Measurements from ENCODE around the gene TAP2.

Gene TAP2

DNA sequence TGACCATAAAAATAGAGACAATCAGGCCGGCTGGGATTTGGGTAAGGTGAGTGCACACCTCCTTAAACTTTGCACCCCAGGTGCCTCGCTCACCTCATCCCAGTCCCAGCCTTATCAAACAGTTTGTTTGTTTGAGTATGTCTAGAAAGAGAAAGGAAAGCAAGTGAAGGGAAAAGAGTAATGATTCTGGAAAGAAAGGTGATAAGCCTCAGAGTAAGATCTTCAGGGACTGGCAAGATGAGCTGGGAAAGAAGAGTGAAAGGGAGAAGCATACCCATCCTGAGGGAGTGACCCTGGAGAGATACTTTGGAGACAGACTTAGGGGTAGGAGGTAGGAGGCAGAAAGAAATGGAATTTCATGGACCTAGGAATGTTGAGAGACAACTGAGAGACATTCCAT, 1.7 kb downstream of the TAP2 start:
- H3K4me2 ChIP-seq (ENCODE audit: low read length): no peak overlapping the region
- no peaks in the 10 kb centered on the region for H3K79me2 ChIP-seq (ENCODE audit: control insufficient read depth, insufficient read depth, low read length)
- DNase-seq: no peak
- H3K4me3 ChIP-seq (ENCODE audit: low read length): no peak overlapping the region
- no peaks in the 10 kb centered on the region for H3K36me3 ChIP-seq (ENCODE audit: control insufficient read depth, insufficient read depth, low read length)
- no peak overlapping the region for H2AK5ac ChIP-seq (ENCODE audit: low read length)
- H3K27me3 ChIP-seq (ENCODE audit: insufficient read depth, low read length, poor library complexity): no peaks in the 10 kb centered on the region
- H2BK120ac ChIP-seq (ENCODE audit: low read depth, low read length): no peak overlapping the region
- no peak overlapping the region for H3K4ac ChIP-seq (ENCODE audit: low read depth, low read length)
- H2BK15ac ChIP-seq (replicated peaks; ENCODE audit: low read depth): no peak overlapping the region
- H4K5ac ChIP-seq (ENCODE audit: low read length): no peak overlapping the region
- no peak overlapping the region for H4K8ac ChIP-seq (ENCODE audit: low read depth, low read length)
- H3K79me1 ChIP-seq (ENCODE audit: low read length): no peaks in the 10 kb centered on the region
- H3K27ac ChIP-seq (ENCODE audit: low read depth, low read length): no peak overlapping the region
- no peak overlapping the region for H2BK5ac ChIP-seq (ENCODE audit: low read length)
- H3K56ac ChIP-seq (ENCODE audit: low read length): no peak overlapping the region
- H3K9ac ChIP-seq (ENCODE audit: low read length): no peak overlapping the region
- H3K18ac ChIP-seq (ENCODE audit: low read length): no peak overlapping the region
- no peaks in the 10 kb centered on the region for H3K4me1 ChIP-seq (ENCODE audit: control insufficient read depth, low read depth, low read length)
- WGBS (ENCODE audit: extremely low coverage, insufficient coverage, low lambda C conversion rate): no CpG with 5 or more reads among the region's 2 CpGs
- H3K23ac ChIP-seq (ENCODE audit: low read length): no peak overlapping the region

DNA sequence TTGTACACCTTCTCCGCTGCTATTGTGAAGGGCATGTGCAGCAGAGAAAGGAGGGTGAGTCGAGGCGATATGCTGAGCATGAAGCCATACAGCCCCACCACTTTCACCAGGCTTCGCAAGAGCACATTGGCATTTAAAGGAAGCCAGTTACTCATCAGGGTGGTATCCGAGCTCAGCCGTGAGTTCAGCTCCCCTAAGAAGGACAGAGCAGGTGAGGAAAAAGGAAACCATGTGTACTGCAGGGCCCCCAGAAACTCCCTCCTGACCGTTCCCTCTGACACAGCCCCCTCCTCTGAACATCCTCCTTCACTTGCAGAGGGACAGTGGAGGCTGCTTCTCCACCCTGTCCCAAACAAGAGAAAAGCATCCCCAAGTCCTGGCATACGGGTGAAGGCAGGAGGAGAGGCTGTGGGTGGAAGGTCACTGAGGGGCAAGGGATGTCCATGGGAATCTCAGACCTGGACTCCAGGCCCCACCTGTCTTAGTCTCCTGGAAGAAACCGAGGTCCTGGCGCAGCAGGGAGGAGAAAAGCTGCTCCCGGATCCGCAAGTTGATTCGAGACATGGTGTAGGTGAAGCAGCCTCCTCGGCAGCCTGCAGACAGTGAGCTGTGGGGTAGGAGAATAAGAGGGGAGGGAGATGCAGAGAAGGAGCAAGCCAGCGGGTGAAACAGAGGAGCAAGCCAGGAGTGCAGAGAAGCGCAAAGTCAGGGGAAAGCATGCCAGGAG, 3.2 kb downstream of the TAP2 start:
- H2AK5ac ChIP-seq (ENCODE audit: low read length): no peak overlapping the region
- H2BK120ac ChIP-seq (ENCODE audit: low read depth, low read length): no peak overlapping the region
- no peak overlapping the region for H3K56ac ChIP-seq (ENCODE audit: low read length)
- no peak overlapping the region for H3K4ac ChIP-seq (ENCODE audit: low read depth, low read length)
- no peak overlapping the region for H3K23ac ChIP-seq (ENCODE audit: low read length)
- no peak overlapping the region for H3K4me3 ChIP-seq (ENCODE audit: low read length)
- H4K5ac ChIP-seq (ENCODE audit: low read length): no peak overlapping the region
- no peaks in the 10 kb centered on the region for H3K36me3 ChIP-seq (ENCODE audit: control insufficient read depth, insufficient read depth, low read length)
- DNase-seq: no peak
- no peak overlapping the region for H3K9ac ChIP-seq (ENCODE audit: low read length)
- H3K27me3 ChIP-seq (ENCODE audit: insufficient read depth, low read length, poor library complexity): no peaks in the 10 kb centered on the region
- whole genome bisulfite sequencing (ENCODE audit: extremely low coverage, insufficient coverage, low lambda C conversion rate): no CpG with 5 or more reads among the region's 16 CpGs
- no peaks in the 10 kb centered on the region for H3K4me1 ChIP-seq (ENCODE audit: control insufficient read depth, low read depth, low read length)
- no peak overlapping the region for H3K4me2 ChIP-seq (ENCODE audit: low read length)
- H3K27ac ChIP-seq (ENCODE audit: low read depth, low read length): no peak overlapping the region
- H3K79me2 ChIP-seq (ENCODE audit: control insufficient read depth, insufficient read depth, low read length): no peaks in the 10 kb centered on the region
- no peak overlapping the region for H4K8ac ChIP-seq (ENCODE audit: low read depth, low read length)
- H3K18ac ChIP-seq (ENCODE audit: low read length): no peak overlapping the region
- no peak overlapping the region for H2BK5ac ChIP-seq (ENCODE audit: low read length)
- no peaks in the 10 kb centered on the region for H3K79me1 ChIP-seq (ENCODE audit: low read length)
- no peak overlapping the region for H2BK15ac ChIP-seq (replicated peaks; ENCODE audit: low read depth)

DNA sequence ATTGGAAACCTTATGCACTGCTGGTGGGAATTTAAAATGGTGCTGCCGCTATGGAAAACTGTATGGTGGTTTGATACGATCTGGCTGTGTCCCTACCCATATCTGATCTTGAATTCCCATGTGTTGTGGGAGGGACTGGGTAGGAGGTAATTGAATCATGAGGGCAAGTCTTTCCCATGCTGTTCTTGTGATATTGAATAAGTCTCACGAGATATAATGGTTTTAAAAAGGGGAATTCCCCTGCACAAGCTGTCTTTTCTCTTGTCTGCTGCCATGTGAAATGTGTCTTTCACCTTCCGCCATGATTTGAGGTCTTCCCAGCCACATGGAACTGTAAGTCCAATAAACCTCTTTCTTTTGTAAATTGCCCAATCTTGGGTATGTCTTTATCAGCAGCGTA, 4.9 kb downstream of the TAP2 start:
- Histone ChIP-seq H2BK5ac (ENCODE audit: low read length) (no peak overlapping the region), H3K23ac (ENCODE audit: low read length) (no peak overlapping the region), H3K56ac (ENCODE audit: low read length) (no peak overlapping the region), H3K79me2 (ENCODE audit: control insufficient read depth, insufficient read depth, low read length) (no peaks in the 10 kb centered on the region), H2BK15ac (replicated peaks; ENCODE audit: low read depth) (no peak overlapping the region), H3K79me1 (ENCODE audit: low read length) (no peaks in the 10 kb centered on the region), H3K36me3 (ENCODE audit: control insufficient read depth, insufficient read depth, low read length) (no peaks in the 10 kb centered on the region), H3K4me1 (ENCODE audit: control insufficient read depth, low read depth, low read length) (no peaks in the 10 kb centered on the region), H4K5ac (ENCODE audit: low read length) (no peak overlapping the region), H3K27me3 (ENCODE audit: insufficient read depth, low read length, poor library complexity) (no peaks in the 10 kb centered on the region), H2BK120ac (ENCODE audit: low read depth, low read length) (no peak overlapping the region), H3K27ac (ENCODE audit: low read depth, low read length) (no peak overlapping the region), H3K9ac (ENCODE audit: low read length) (no peak overlapping the region), H3K4ac (ENCODE audit: low read depth, low read length) (no peak overlapping the region), H3K18ac (ENCODE audit: low read length) (no peak overlapping the region), H3K4me3 (ENCODE audit: low read length) (no peak overlapping the region), H3K4me2 (ENCODE audit: low read length) (no peak overlapping the region), H2AK5ac (ENCODE audit: low read length) (no peak overlapping the region), H4K8ac (ENCODE audit: low read depth, low read length) (no peak overlapping the region)
- no peak for DNase-seq
- WGBS (ENCODE audit: extremely low coverage, insufficient coverage, low lambda C conversion rate): no CpG with 5 or more reads among the region's 5 CpGs

DNA sequence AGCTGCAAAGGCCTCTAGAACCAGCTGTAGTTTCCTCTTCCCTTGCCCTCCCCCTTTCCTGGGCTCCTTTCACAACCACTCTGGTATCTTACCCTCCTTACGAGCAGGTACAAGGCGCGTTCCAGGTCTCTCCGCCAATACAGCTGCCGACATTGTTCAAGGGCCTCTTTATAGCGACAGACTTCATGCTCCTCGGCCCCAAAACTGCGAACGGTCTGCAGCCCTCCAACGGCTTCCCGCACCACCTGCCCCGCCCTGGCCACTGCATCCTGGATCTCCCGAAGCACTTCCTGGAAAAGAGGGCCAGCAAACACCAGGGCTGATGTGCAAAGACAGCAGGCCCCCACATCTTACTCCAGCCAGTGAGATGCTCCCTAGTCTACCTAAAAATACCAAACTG, 6.0 kb downstream of the TAP2 start:
- Histone ChIP-seq H4K8ac (ENCODE audit: low read depth, low read length) (no peak overlapping the region), H2AK5ac (ENCODE audit: low read length) (no peak overlapping the region), H3K23ac (ENCODE audit: low read length) (no peak overlapping the region), H3K9ac (ENCODE audit: low read length) (no peak overlapping the region), H2BK5ac (ENCODE audit: low read length) (no peak overlapping the region), H2BK120ac (ENCODE audit: low read depth, low read length) (no peak overlapping the region), H3K4me2 (ENCODE audit: low read length) (no peak overlapping the region), H4K5ac (ENCODE audit: low read length) (no peak overlapping the region), H3K4me3 (ENCODE audit: low read length) (no peak overlapping the region), H3K56ac (ENCODE audit: low read length) (no peak overlapping the region), H3K36me3 (ENCODE audit: control insufficient read depth, insufficient read depth, low read length) (no peaks in the 10 kb centered on the region), H3K79me1 (ENCODE audit: low read length) (no peaks in the 10 kb centered on the region), H3K4ac (ENCODE audit: low read depth, low read length) (no peak overlapping the region), H3K79me2 (ENCODE audit: control insufficient read depth, insufficient read depth, low read length) (no peaks in the 10 kb centered on the region), H2BK15ac (replicated peaks; ENCODE audit: low read depth) (no peak overlapping the region), H3K27me3 (ENCODE audit: insufficient read depth, low read length, poor library complexity) (no peaks in the 10 kb centered on the region), H3K27ac (ENCODE audit: low read depth, low read length) (no peak overlapping the region), H3K4me1 (ENCODE audit: control insufficient read depth, low read depth, low read length) (no peaks in the 10 kb centered on the region), H3K18ac (ENCODE audit: low read length) (no peak overlapping the region)
- no peak for DNase-seq
- no CpG with 5 or more reads among the region's 13 CpGs for WGBS (ENCODE audit: extremely low coverage, insufficient coverage, low lambda C conversion rate)

DNA sequence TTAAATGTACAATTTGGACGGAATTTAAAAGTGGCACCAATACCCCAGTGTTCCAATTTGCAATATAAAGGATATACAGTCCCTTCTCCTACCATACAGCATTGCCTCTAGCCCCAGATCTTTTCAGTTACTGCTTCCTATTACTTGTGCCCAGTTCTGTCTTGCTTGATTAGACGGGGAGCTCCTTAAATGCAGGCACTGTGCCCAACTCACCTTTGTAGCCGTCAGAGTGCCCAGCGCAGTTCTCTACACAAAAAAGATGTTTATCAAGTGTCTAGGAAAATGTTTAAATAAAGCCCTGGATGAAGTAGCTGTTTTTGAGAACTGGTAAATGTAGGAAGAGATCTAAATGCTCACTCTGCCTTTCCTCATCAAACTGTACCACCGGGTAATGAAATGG, 7.6 kb downstream of the TAP2 start:
- Histone ChIP-seq H3K79me2 (ENCODE audit: control insufficient read depth, insufficient read depth, low read length) (no peaks in the 10 kb centered on the region), H3K79me1 (ENCODE audit: low read length) (no peaks in the 10 kb centered on the region), H2BK5ac (ENCODE audit: low read length) (no peak overlapping the region), H4K8ac (ENCODE audit: low read depth, low read length) (no peak overlapping the region), H3K27ac (ENCODE audit: low read depth, low read length) (no peak overlapping the region), H3K4ac (ENCODE audit: low read depth, low read length) (no peak overlapping the region), H3K23ac (ENCODE audit: low read length) (no peak overlapping the region), H3K56ac (ENCODE audit: low read length) (no peak overlapping the region), H2BK15ac (replicated peaks; ENCODE audit: low read depth) (no peak overlapping the region), H3K18ac (ENCODE audit: low read length) (no peak overlapping the region), H2BK120ac (ENCODE audit: low read depth, low read length) (no peak overlapping the region), H2AK5ac (ENCODE audit: low read length) (no peak overlapping the region), H3K9ac (ENCODE audit: low read length) (no peak overlapping the region), H3K4me3 (ENCODE audit: low read length) (no peak overlapping the region), H3K36me3 (ENCODE audit: control insufficient read depth, insufficient read depth, low read length) (no peaks in the 10 kb centered on the region), H3K4me1 (ENCODE audit: control insufficient read depth, low read depth, low read length) (no peaks in the 10 kb centered on the region), H3K27me3 (ENCODE audit: insufficient read depth, low read length, poor library complexity) (no peaks in the 10 kb centered on the region), H3K4me2 (ENCODE audit: low read length) (no peak overlapping the region), H4K5ac (ENCODE audit: low read length) (no peak overlapping the region)
- DNase-seq: no peak
- WGBS (ENCODE audit: extremely low coverage, insufficient coverage, low lambda C conversion rate): no CpG with 5 or more reads among the region's 5 CpGs

DNA sequence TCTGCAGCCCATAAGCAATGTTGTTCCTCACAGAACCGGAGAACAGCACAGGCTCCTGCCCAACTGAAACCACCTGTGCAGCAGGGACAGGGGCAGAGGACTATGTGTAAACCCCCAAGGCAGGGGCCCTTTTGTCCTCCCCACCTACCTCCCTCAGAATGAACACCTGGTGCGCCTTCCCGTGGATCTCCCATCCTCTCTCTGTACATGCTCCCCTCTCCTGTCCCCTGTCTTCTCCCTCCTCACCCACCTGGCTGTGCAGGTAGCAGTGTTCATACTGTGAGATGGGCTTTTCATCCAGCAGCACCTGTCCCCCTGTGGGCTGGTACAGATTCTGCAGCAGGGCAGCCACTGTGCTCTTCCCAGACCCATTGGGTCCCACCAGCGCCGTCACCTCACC, 8.5 kb downstream of the TAP2 start:
- Histone ChIP-seq H3K23ac (ENCODE audit: low read length) (no peak overlapping the region), H2BK15ac (replicated peaks; ENCODE audit: low read depth) (no peak overlapping the region), H3K79me2 (ENCODE audit: control insufficient read depth, insufficient read depth, low read length) (no peaks in the 10 kb centered on the region), H3K27me3 (ENCODE audit: insufficient read depth, low read length, poor library complexity) (no peaks in the 10 kb centered on the region), H2BK5ac (ENCODE audit: low read length) (no peak overlapping the region), H3K18ac (ENCODE audit: low read length) (no peak overlapping the region), H3K4me3 (ENCODE audit: low read length) (no peak overlapping the region), H3K79me1 (ENCODE audit: low read length) (no peaks in the 10 kb centered on the region), H3K36me3 (ENCODE audit: control insufficient read depth, insufficient read depth, low read length) (no peaks in the 10 kb centered on the region), H4K5ac (ENCODE audit: low read length) (no peak overlapping the region), H4K8ac (ENCODE audit: low read depth, low read length) (no peak overlapping the region), H2AK5ac (ENCODE audit: low read length) (no peak overlapping the region), H3K27ac (ENCODE audit: low read depth, low read length) (no peak overlapping the region), H3K9ac (ENCODE audit: low read length) (no peak overlapping the region), H3K4ac (ENCODE audit: low read depth, low read length) (no peak overlapping the region), H2BK120ac (ENCODE audit: low read depth, low read length) (no peak overlapping the region), H3K56ac (ENCODE audit: low read length) (no peak overlapping the region), H3K4me2 (ENCODE audit: low read length) (no peak overlapping the region), H3K4me1 (ENCODE audit: control insufficient read depth, low read depth, low read length) (no peaks in the 10 kb centered on the region)
- no peak for DNase-seq
- no CpG with 5 or more reads among the region's 5 CpGs for WGBS (ENCODE audit: extremely low coverage, insufficient coverage, low lambda C conversion rate)
